Bronchial epithelial cell (primary cell): ENCODE results near the gene MT1G. TPM values are rescaled to one million over a fixed set of nuclear protein-coding genes. Genes with fewer than 3 reads are reported as not detected.
A peak's percentile ranks its signal among the peaks of the same experiment; 100 is the strongest.

Experiments used
- DNase-seq: peaks from one replicate; pipeline ENCODE4 v3.0.0-alpha.2; 2010; ENCODE audit warnings: low read depth
- FAIRE-seq: peaks from 2 replicates; lab custom pipeline; 2011; peaks lifted over from hg19 to GRCh38; lab: Jason Lieb, UNC
- H3K27me3 ChIP-seq: 2 replicates; pipeline ENCODE4 v1.5.1; 2011; ENCODE audit warnings: low read length; ENCODE audit not compliant: control insufficient read depth, insufficient read depth
- H3K36me3 ChIP-seq: 2 replicates; pipeline ENCODE4 v1.5.1; 2011; ENCODE audit warnings: low read length; ENCODE audit not compliant: control insufficient read depth, insufficient read depth
- H3K4me3 ChIP-seq: 2 replicates; pipeline ENCODE4 v1.5.1; 2011; ENCODE audit warnings: mild to moderate bottlenecking, low read depth, low read length, control low read depth
- total RNA-seq: library from RNA; depleted of rRNA; stranded (reverse); fragments of >200 nt; gene quantifications from 2 replicates; pipeline ENCODE4 v1.2.1, GENCODE V29; 2014
- TF ChIP-seq, protein P1 (sequence below): IDR thresholded peaks from 2 replicates; pipeline ENCODE4 v1.5.1; 2011; ENCODE audit warnings: mild to moderate bottlenecking, moderate library complexity, low read length, control low read depth, inconsistent platforms; ENCODE audit not compliant: insufficient read depth, severe bottlenecking

Gene MT1G
- total RNA-seq, 1 donor from 2014 or later = not detected

DNA sequence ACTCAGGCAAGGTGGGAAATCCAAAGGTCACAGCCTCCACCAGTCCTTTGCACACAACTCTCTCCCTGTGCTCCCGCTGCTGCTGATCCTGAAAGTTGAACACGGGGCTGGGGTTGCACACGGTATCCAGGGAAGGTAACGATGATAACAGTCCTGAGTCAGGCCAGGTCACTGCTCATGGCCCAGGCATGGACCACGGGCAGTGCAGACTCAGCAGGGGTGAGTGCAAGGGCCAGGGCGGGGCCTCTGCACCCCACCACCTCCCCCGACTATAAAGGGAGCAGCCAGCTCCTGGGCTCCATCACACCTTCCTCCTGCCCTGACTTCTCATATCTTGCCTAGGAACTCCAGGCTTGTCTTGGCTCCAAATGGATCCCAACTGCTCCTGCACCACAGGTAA is 16.3 kb downstream of the MT1G start, which contains the start of gene MT1B:
TSS of gene MT1B (plus strand) at position 301 of the 400 bp plus-strand sequence. CDS start at position 369, 68 bp downstream.
- TF ChIP-seq, protein P1, sequence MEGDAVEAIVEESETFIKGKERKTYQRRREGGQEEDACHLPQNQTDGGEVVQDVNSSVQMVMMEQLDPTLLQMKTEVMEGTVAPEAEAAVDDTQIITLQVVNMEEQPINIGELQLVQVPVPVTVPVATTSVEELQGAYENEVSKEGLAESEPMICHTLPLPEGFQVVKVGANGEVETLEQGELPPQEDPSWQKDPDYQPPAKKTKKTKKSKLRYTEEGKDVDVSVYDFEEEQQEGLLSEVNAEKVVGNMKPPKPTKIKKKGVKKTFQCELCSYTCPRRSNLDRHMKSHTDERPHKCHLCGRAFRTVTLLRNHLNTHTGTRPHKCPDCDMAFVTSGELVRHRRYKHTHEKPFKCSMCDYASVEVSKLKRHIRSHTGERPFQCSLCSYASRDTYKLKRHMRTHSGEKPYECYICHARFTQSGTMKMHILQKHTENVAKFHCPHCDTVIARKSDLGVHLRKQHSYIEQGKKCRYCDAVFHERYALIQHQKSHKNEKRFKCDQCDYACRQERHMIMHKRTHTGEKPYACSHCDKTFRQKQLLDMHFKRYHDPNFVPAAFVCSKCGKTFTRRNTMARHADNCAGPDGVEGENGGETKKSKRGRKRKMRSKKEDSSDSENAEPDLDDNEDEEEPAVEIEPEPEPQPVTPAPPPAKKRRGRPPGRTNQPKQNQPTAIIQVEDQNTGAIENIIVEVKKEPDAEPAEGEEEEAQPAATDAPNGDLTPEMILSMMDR = no peak
- DNase-seq (no peak), FAIRE-seq (no peak)
- H3K4me3 ChIP-seq = no peak within 1 kb of the TSS
- no peaks in the 10 kb centered on the region for H3K36me3 ChIP-seq
- peaks cover 16% of the 10 kb centered on the region for H3K27me3 ChIP-seq

- peaks cover 16% of the 10 kb centered on the region for H3K27me3 ChIP-seq
- FAIRE-seq (no peak), DNase-seq (peak; percentile 98)
- TF ChIP-seq, protein P1 = no peak
- H3K4me3 ChIP-seq = no peak overlapping the region
- no peaks in the 10 kb centered on the region for H3K36me3 ChIP-seq
Measured at GRCh38 chr16:56649820-56650219, 18.0 kb downstream of the MT1G start.

- DNase-seq (no peak), FAIRE-seq (no peak)
- TF ChIP-seq, protein P1 = no peak
- H3K4me3 ChIP-seq = no peak overlapping the region
- peaks cover 16% of the 10 kb centered on the region for H3K27me3 ChIP-seq
- H3K36me3 ChIP-seq = no peaks in the 10 kb centered on the region
Measured at GRCh38 chr16:56649271-56649670, 18.6 kb downstream of the MT1G start.

- H3K27me3 ChIP-seq = peaks cover 16% of the 10 kb centered on the region
Measured at GRCh38 chr16:56647641-56648431, 20.0 kb downstream of the MT1G start.

GRCh38 chr16:56645838-56646237 is 22.0 kb downstream of the MT1G start:
- FAIRE-seq (peak; percentile 91), DNase-seq (no peak)
- Histone ChIP-seq H3K27me3 (peaks cover 5% of the 10 kb centered on the region), H3K4me3 (no peak overlapping the region), H3K36me3 (no peaks in the 10 kb centered on the region)
- TF ChIP-seq, protein P1 = no peak

More at GRCh38 chr16:56647641-56648431, 20.0 kb downstream of the MT1G start:
- Histone ChIP-seq H3K36me3 (no peaks in the 10 kb centered on the region), H3K4me3 (no peak overlapping the region)
- no peak for DNase-seq
- FAIRE-seq = no peak
- TF ChIP-seq, protein P1 = no peak

GRCh38 chr16:56645311-56645710 is 22.6 kb downstream of the MT1G start:
- FAIRE-seq (no peak), DNase-seq (peak; percentile 70)
- Histone ChIP-seq H3K4me3 (no peak overlapping the region), H3K27me3 (peaks cover 5% of the 10 kb centered on the region), H3K36me3 (no peaks in the 10 kb centered on the region)
- TF ChIP-seq, protein P1 = no peak
